ENCODE measurements around the gene LINGO4.

GRCh38 chr1:151819227-151819835, 14.1 kb upstream of the LINGO4 start:
- no peak for TF ChIP-seq CTCF (conservative IDR thresholded peaks at IDR 0.05)
- TF ChIP-seq ZFX (IDR thresholded peaks at IDR 0.05), result no peak
